Occipital lobe (tissue), 2 donors: ENCODE results near the gene EMX2. TPM values are rescaled to one million over a fixed set of nuclear protein-coding genes. Genes with fewer than 3 reads are reported as not detected.

Experiments used
- DNase-seq: peaks from one replicate; lab custom pipeline; 2025; lab: John Stamatoyannopoulos, UW
- total RNA-seq: library from RNA; depleted of rRNA; stranded (reverse); fragments of >200 nt; gene quantifications from one replicate; pipeline ENCODE4 v1.2.3, GENCODE V29; 2014

Gene EMX2
- total RNA-seq, 1 donor from 2014 or later = 2.0 TPM

GRCh38 chr10:117543225-117544003 lies 868 bp downstream of the EMX2 start:
- DNase-seq = no peak

GRCh38 chr10:117544004-117544701 lies 1.6 kb downstream of the EMX2 start:
- no peak for DNase-seq

- no peak for DNase-seq
Observed at GRCh38 chr10:117544711-117545140, 2.2 kb downstream of the EMX2 start.

GRCh38 chr10:117545141-117546019 lies 2.8 kb downstream of the EMX2 start:
- DNase-seq = no peak

DNA sequence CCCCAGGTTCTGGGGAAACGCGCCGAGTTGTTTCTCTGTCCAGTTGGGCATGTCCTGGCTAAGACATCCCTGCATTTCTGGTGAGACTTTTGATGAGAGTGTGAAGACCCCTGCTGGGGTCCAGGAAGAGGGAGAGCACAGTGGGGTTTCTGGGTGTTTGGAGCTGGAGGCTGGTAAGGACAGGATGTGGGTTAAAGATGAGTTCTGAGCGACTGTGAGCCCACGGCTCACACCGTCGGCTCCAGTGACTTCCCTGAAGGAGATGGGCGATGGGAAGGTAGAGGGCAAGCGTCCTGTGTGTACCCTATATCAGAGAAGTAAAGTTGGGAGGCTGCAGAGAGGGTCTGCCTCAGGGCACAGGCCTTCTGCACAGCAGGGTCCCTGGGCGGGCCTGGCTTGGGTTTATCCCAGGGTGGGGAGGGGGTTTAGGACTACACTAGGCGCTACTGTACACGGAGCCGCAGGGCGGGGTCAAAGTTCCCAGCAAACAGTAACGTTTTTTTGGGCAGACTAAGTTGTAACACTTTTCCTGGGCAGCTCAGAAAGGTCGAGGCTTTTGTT lies 3.6 kb downstream of the EMX2 start:
- DNase-seq = no peak

- DNase-seq = no peak
Observed at GRCh38 chr10:117546581-117547015, 4.1 kb downstream of the EMX2 start.

DNA sequence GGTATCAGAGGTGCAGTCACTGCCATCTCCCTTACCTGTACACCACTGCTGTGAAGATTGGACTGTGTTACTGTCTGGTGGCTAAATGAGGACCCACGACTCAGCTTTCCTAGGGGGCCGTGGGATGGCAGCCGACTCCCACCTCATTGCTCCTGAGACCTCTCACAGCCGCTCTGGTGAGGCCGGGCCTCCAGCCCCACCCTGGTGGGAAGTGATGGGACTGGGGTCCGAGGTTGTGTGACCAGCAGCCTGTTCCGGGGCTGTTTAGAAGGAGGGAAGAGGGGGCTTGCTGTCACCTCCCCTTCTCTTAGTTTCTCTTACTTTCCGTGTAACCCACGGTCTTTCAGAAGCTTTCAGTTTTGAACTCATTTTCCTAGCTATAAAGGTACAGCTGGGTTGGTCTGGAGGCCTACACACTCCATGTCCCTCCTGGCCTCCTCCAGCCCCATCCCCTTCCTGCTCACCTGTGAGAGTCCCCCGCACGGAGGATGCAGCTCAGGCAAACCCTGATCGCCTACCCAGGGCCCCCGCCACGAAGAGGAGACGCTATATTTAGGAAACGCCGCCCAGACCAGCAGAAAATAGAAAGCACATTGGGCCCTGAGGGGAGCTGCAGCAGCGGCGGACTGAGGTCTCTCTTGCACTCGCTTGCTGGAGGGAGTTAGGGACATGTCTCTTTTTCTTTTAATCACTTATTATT lies 4.6 kb downstream of the EMX2 start:
- DNase-seq = no peak

- no peak for DNase-seq
Observed at GRCh38 chr10:117547716-117548668, 5.4 kb downstream of the EMX2 start.

GRCh38 chr10:117549100-117549585 lies 6.6 kb downstream of the EMX2 start:
- no peak for DNase-seq

- no peak for DNase-seq
Observed at GRCh38 chr10:117550076-117550475, 7.5 kb downstream of the EMX2 start.

- DNase-seq = no peak
Observed at GRCh38 chr10:117550599-117551329, 8.2 kb downstream of the EMX2 start.

- no peak for DNase-seq
Observed at GRCh38 chr10:117551330-117552155, 9.0 kb downstream of the EMX2 start.

DNA sequence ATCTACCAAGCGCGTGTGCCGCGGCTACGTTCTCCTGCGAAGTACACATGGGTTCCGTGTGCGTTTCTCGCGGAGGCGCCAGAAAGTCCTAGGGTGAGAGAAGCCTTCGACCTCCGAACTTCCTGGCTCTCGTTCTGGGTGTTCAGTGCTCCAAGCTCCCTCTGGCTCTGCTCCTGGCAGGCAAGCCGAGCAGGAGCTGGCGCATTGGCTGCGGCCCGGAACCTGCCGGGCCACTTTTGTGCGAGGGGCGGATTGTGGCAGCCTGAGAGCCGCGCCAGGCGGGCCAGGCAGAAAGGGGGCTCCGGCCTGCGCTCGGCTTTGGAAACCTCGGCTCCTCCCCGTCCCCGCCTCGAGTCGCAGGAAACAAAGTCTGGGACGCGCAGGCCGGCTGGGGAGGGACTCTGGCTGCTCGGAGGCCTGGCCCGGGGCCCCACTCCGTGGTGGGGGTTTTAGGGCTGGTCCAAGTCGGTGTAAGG lies 9.6 kb downstream of the EMX2 start:
- DNase-seq = peak; percentile 15

GRCh38 chr10:117552701-117553141 lies 10.2 kb downstream of the EMX2 start:
- DNase-seq = no peak

DNA sequence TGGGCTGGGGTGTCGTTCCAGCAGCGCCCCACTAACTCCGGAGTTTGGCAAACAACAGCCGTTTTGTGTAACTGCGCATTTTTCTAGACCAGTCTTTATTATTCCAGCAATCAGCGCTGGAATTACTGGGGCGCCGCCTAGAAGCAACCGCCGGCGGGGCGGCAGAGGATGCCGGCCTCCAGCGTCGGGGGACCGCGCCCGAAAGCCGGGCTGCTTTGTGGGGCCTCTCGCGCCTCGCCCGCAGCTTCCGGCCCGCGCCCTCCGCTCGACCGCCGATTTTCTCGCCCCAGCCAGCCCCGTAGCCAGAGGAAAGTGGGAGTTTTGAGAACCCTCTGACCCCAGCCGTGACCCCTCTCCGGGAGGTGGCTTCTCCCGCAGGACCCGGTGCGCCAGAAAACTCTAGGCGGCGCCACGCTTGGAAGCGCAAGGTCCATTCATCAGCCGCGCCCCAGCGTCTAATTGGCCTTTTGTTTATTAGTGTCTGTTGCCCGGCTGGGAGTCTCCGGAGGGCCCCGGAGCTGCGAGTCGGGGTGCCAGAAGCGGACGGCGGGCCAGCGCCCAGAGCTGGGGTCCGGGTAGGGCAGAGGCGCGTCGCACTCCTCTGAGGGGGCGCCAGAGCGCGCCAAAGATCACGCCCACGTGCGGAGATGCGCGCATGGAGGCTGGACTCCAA lies 10.7 kb downstream of the EMX2 start:
- DNase-seq = no peak

GRCh38 chr10:117553815-117554172 lies 11.2 kb downstream of the EMX2 start:
- DNase-seq = no peak

DNA sequence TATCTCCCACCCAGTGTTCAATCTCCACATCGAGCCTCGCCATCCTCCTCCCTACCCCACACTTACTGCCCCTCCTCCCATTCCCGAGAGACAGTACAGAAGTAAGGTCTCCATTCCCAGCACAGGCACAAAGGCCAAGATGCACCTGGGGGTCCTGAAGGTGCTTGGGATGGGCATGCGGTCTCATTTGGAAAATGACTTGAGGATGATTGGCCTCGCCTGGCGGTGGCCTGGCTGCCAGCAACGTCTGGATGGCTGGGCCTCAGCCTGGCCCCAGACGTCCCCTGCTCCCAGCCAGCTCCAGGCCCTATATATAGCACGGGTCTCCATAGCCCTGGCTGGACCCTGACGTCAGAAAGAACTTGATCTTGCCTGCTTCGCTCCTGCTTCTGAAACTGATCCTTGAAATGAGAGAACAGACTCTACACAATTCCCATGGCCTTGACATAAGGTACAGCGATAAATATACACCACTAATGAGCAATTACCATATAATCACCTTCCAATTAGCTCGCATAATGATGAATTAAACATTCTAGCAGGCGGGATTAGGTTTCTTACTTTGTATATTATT lies 11.8 kb downstream of the EMX2 start:
- DNase-seq = no peak
